ENCODE results near the gene GPR173.
A peak's percentile ranks its signal among the peaks of the same experiment; 100 is the strongest.

The GPR173 gene

GRCh38 chrX:53073115-53073586, 24.6 kb downstream of the GPR173 start:
- Histone ChIP-seq H3F3A (ENCODE audit: insufficient read depth) (peaks cover 12% of the 10 kb centered on the region), H3K9ac (ENCODE audit: low read length) (peak overlapping the region; percentile 60), H3K27ac (ENCODE audit: low read depth, low read length) (peak overlapping the region; percentile 97)

GRCh38 chrX:53075011-53075410, 26.4 kb downstream of the GPR173 start:
- H2AFZ ChIP-seq (ENCODE audit: low read depth, low read length, severe bottlenecking) = no peak overlapping the region
- TF ChIP-seq CTCF (IDR thresholded peaks at IDR 0.05; ENCODE audit: insufficient read depth, low read length, poor library complexity, severe bottlenecking) (no peak), EZH2phosphoT487 (conservative IDR thresholded peaks at IDR 0.05; ENCODE audit: low read length) (no peak)
- no peak overlapping the region for H3K27ac ChIP-seq (ENCODE audit: low read depth, low read length)
- H3K27me3 ChIP-seq (ENCODE audit: low read length) = no peaks in the 10 kb centered on the region
- no peak overlapping the region for H3K4me3 ChIP-seq (ENCODE audit: insufficient read depth, low read length, poor library complexity, severe bottlenecking)
- H3K9me2 ChIP-seq (replicated peaks; ENCODE audit: insufficient read depth, low read length) = no peaks in the 10 kb centered on the region
- H3K9me3 ChIP-seq (ENCODE audit: insufficient read depth, low read length) = no peaks in the 10 kb centered on the region
- peaks cover 12% of the 10 kb centered on the region for H3F3A ChIP-seq (ENCODE audit: insufficient read depth)
- no peak overlapping the region for H3K4me2 ChIP-seq (ENCODE audit: low read depth, low read length, poor library complexity, severe bottlenecking)
- H3K36me3 ChIP-seq (ENCODE audit: low read length) = no peaks in the 10 kb centered on the region
- no peak overlapping the region for H3K9ac ChIP-seq (ENCODE audit: low read length)
- no peaks in the 10 kb centered on the region for H4K20me1 ChIP-seq (ENCODE audit: low read depth, low read length)
- H3K79me2 ChIP-seq (ENCODE audit: insufficient read depth, low read length) = no peaks in the 10 kb centered on the region

More at GRCh38 chrX:53073115-53073586, 24.6 kb downstream of the GPR173 start:
- peak overlapping the region; percentile 74 for H2AFZ ChIP-seq (ENCODE audit: low read depth, low read length, severe bottlenecking)
- TF ChIP-seq EZH2phosphoT487 (conservative IDR thresholded peaks at IDR 0.05; ENCODE audit: low read length) (no peak), CTCF (IDR thresholded peaks at IDR 0.05; ENCODE audit: insufficient read depth, low read length, poor library complexity, severe bottlenecking) (no peak)
- H3K4me3 ChIP-seq (ENCODE audit: insufficient read depth, low read length, poor library complexity, severe bottlenecking) = peak overlapping the region; percentile 51
- no peaks in the 10 kb centered on the region for H3K36me3 ChIP-seq (ENCODE audit: low read length)
- H3K4me2 ChIP-seq (ENCODE audit: low read depth, low read length, poor library complexity, severe bottlenecking) = peak overlapping the region; percentile 89
- H3K9me3 ChIP-seq (ENCODE audit: insufficient read depth, low read length) = no peaks in the 10 kb centered on the region
- H3K27me3 ChIP-seq (ENCODE audit: low read length) = no peaks in the 10 kb centered on the region
- no peaks in the 10 kb centered on the region for H3K79me2 ChIP-seq (ENCODE audit: insufficient read depth, low read length)
- no peaks in the 10 kb centered on the region for H3K9me2 ChIP-seq (replicated peaks; ENCODE audit: insufficient read depth, low read length)
- H4K20me1 ChIP-seq (ENCODE audit: low read depth, low read length) = no peaks in the 10 kb centered on the region

- H3F3A ChIP-seq (ENCODE audit: insufficient read depth) = peaks cover 21% of the 10 kb centered on the region
- H3K4me3 ChIP-seq (ENCODE audit: insufficient read depth, low read length, poor library complexity, severe bottlenecking) = no peak overlapping the region
- no peak for TF ChIP-seq CTCF (IDR thresholded peaks at IDR 0.05; ENCODE audit: insufficient read depth, low read length, poor library complexity, severe bottlenecking)
- no peak for TF ChIP-seq EZH2phosphoT487 (conservative IDR thresholded peaks at IDR 0.05; ENCODE audit: low read length)
- no peaks in the 10 kb centered on the region for H3K9me2 ChIP-seq (replicated peaks; ENCODE audit: insufficient read depth, low read length)
- H3K27ac ChIP-seq (ENCODE audit: low read depth, low read length) = no peak overlapping the region
- H3K9ac ChIP-seq (ENCODE audit: low read length) = no peak overlapping the region
- H3K79me2 ChIP-seq (ENCODE audit: insufficient read depth, low read length) = no peaks in the 10 kb centered on the region
- no peaks in the 10 kb centered on the region for H4K20me1 ChIP-seq (ENCODE audit: low read depth, low read length)
- no peak overlapping the region for H3K4me2 ChIP-seq (ENCODE audit: low read depth, low read length, poor library complexity, severe bottlenecking)
- H3K9me3 ChIP-seq (ENCODE audit: insufficient read depth, low read length) = no peaks in the 10 kb centered on the region
- H2AFZ ChIP-seq (ENCODE audit: low read depth, low read length, severe bottlenecking) = no peak overlapping the region
- no peaks in the 10 kb centered on the region for H3K36me3 ChIP-seq (ENCODE audit: low read length)
- H3K27me3 ChIP-seq (ENCODE audit: low read length) = no peaks in the 10 kb centered on the region
These were observed 28.1 kb downstream of the GPR173 start for GRCh38 chrX:53076671-53077070.

Measured in SU-DHL-6 (cell line).